ENCODE measurements around the gene C1QTNF9.
"Not testable (repeated sequence)": the region's sequence is repeated elsewhere in the genome, so short reads cannot be mapped to it uniquely, and the experiment has no call there.

The C1QTNF9 gene

GRCh38 chr13:24282256-24282655 lies 27.1 kb upstream of the C1QTNF9 start:
- no peak for DNase-seq (ENCODE audit: low read depth)

- no peak for DNase-seq (ENCODE audit: low read depth)
Measured at GRCh38 chr13:24284889-24285565, 24.4 kb upstream of the C1QTNF9 start.

- no peak for DNase-seq (ENCODE audit: low read depth)
Measured at GRCh38 chr13:24286624-24287023, 22.8 kb upstream of the C1QTNF9 start.

GRCh38 chr13:24287748-24288287 lies 21.6 kb upstream of the C1QTNF9 start:
- DNase-seq (ENCODE audit: low read depth): no peak

- no peak for DNase-seq (ENCODE audit: low read depth)
Measured at GRCh38 chr13:24288870-24289269, 20.5 kb upstream of the C1QTNF9 start.

GRCh38 chr13:24290280-24290932 lies 19.0 kb upstream of the C1QTNF9 start:
- DNase-seq (ENCODE audit: low read depth): no peak

- DNase-seq (ENCODE audit: low read depth): no peak
Measured at GRCh38 chr13:24292481-24292880, 16.9 kb upstream of the C1QTNF9 start.

- no peak for DNase-seq (ENCODE audit: low read depth)
Measured at GRCh38 chr13:24293746-24294145, 15.6 kb upstream of the C1QTNF9 start.

GRCh38 chr13:24299488-24300114 lies 9.8 kb upstream of the C1QTNF9 start:
- no peak for DNase-seq (ENCODE audit: low read depth)

- no peak for DNase-seq (ENCODE audit: low read depth)
Measured at GRCh38 chr13:24301434-24301833, 7.9 kb upstream of the C1QTNF9 start.

- DNase-seq (ENCODE audit: low read depth): no peak
Measured at GRCh38 chr13:24301911-24302310, 7.5 kb upstream of the C1QTNF9 start.

GRCh38 chr13:24304620-24305019 lies 4.8 kb upstream of the C1QTNF9 start:
- no peak for DNase-seq (ENCODE audit: low read depth)

GRCh38 chr13:24306632-24307031 lies 2.7 kb upstream of the C1QTNF9 start:
- peak; percentile 23 for DNase-seq (ENCODE audit: low read depth)

GRCh38 chr13:24307211-24308067 lies 1.9 kb upstream of the C1QTNF9 start:
- DNase-seq (ENCODE audit: low read depth): no peak

- no peak for DNase-seq (ENCODE audit: low read depth)
Measured at GRCh38 chr13:24308068-24308445, 1.3 kb upstream of the C1QTNF9 start.

- DNase-seq (ENCODE audit: low read depth): no peak
Measured at GRCh38 chr13:24308488-24309020, 826 bp upstream of the C1QTNF9 start.

- DNase-seq (ENCODE audit: low read depth): no peak
Measured at GRCh38 chr13:24313439-24313838, 4.1 kb downstream of the C1QTNF9 start.

GRCh38 chr13:24317835-24318234 lies 8.5 kb downstream of the C1QTNF9 start:
- not testable (repeated sequence) for DNase-seq (ENCODE audit: low read depth)

GRCh38 chr13:24318878-24319277 lies 9.5 kb downstream of the C1QTNF9 start:
- DNase-seq (ENCODE audit: low read depth): not testable (repeated sequence)

GRCh38 chr13:24319641-24320040 lies 10.3 kb downstream of the C1QTNF9 start:
- DNase-seq (ENCODE audit: low read depth): not testable (repeated sequence)

- not testable (repeated sequence) for DNase-seq (ENCODE audit: low read depth)
Measured at GRCh38 chr13:24321416-24321815, 12.0 kb downstream of the C1QTNF9 start.

GRCh38 chr13:24322470-24322869 lies 13.1 kb downstream of the C1QTNF9 start:
- DNase-seq (ENCODE audit: low read depth): not testable (repeated sequence)
